ENCODE measurements around the gene MT1G. TPM values are rescaled to one million over a fixed set of nuclear protein-coding genes. Genes with fewer than 3 reads are reported as not detected.
A peak's percentile ranks its signal among the peaks of the same experiment; 100 is the strongest.

MT1G gene
- total RNA-seq, 3 donors from 2014 or later (not counting 1 experiment from before 2014, with no cell fraction given) = 0.80 to 1.5 TPM; not detected in 1

DNA sequence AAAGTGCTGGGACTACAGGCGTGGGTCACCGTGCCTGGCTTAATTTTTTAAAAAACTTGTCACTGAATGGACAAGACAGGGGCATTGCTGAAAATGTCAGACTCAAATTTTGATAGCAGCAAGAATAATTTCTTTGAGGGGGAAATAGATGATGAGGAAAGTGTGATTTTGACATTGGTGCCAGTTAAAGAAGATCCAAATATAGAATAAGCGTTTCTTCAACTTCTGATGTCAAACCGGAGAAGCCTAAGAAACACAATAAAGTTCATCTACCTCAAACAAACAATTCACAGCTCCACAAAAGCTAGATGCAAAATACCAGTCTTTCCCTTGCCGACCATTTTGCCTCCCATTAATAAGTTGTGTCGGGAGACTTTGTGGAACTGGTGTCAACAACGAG lies 18.9 kb upstream of the MT1G start:
- Mint-ChIP-seq H3K4me1 (peaks cover 3 to 11% of the 10 kb centered on the region in 2 donors), H3K36me3 (no peaks in the 10 kb centered on the region), H3K27me3 (ENCODE audit: low read depth in 2 of 2) (peaks cover 7 to 20% of the 10 kb centered on the region in 2 donors), H3K27ac (no peak overlapping the region), H3K9me3 (no peaks in the 10 kb centered on the region), H3K4me3 (no peak overlapping the region)
- H3K27me3 ChIP-seq (ENCODE audit: control insufficient read depth, insufficient read depth, low read length) = no peaks in the 10 kb centered on the region
- H3K4me3 ChIP-seq (ENCODE audit: low read length) = no peak overlapping the region
- H3K27ac ChIP-seq (ENCODE audit: low read length) = no peak overlapping the region
- no peaks in the 10 kb centered on the region for H3K9me3 ChIP-seq (ENCODE audit: control insufficient read depth, insufficient read depth, low read length)
- TF ChIP-seq, protein P1, sequence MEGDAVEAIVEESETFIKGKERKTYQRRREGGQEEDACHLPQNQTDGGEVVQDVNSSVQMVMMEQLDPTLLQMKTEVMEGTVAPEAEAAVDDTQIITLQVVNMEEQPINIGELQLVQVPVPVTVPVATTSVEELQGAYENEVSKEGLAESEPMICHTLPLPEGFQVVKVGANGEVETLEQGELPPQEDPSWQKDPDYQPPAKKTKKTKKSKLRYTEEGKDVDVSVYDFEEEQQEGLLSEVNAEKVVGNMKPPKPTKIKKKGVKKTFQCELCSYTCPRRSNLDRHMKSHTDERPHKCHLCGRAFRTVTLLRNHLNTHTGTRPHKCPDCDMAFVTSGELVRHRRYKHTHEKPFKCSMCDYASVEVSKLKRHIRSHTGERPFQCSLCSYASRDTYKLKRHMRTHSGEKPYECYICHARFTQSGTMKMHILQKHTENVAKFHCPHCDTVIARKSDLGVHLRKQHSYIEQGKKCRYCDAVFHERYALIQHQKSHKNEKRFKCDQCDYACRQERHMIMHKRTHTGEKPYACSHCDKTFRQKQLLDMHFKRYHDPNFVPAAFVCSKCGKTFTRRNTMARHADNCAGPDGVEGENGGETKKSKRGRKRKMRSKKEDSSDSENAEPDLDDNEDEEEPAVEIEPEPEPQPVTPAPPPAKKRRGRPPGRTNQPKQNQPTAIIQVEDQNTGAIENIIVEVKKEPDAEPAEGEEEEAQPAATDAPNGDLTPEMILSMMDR (IDR thresholded peaks at IDR 0.05) = no peak
- H3K36me3 ChIP-seq (ENCODE audit: control insufficient read depth, insufficient read depth, low read length) = no peaks in the 10 kb centered on the region
- DNase-seq (no peak), ATAC-seq (no peak)
- intact Hi-C loops (cut with micrococcal nuclease) = no loop called here
- H3K4me1 ChIP-seq (ENCODE audit: control insufficient read depth, insufficient read depth, low read length) = peaks cover 17% of the 10 kb centered on the region
- WGBS (ENCODE audit: insufficient coverage) = 85% methylated on average over 7 of the region's 7 CpGs

DNA sequence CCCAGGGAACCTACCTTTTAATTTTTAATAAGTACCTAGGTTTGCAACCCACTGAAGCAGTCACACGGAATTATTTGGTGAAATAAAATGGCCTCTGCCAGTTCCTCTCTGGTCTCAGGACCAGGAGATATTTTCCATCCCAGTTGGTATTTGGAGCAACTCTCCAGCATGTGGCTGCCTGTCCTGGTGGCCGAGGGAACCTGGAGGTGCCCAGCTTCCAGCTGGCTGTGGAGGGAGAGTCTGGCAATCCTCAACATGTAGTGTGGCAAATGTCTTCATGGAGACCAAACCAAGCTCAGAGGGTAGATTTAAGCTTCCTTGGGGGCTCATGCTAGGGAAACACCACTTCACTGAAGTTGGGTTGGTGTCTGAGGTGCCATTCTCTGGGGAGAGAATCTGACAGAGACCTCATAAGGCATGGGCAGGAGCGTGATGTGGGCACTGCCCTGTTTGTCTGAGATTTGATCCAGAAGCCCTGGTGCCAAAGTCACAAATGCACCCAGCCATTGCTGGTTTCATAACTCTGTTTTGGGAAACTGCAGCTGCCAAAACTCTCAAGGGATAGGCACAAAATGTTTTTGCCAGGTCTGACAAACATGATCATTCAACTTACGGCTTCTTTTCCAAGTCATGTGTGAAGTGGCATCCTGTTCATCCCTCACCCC lies 17.2 kb upstream of the MT1G start:
- Mint-ChIP-seq H3K9me3 (no peaks in the 10 kb centered on the region), H3K4me1 (peaks cover 9 to 17% of the 10 kb centered on the region in 2 donors), H3K36me3 (no peaks in the 10 kb centered on the region), H3K27ac (no peak overlapping the region), H3K4me3 (no peak overlapping the region), H3K27me3 (ENCODE audit: low read depth in 2 of 2) (peaks cover 0 to 14% of the 10 kb centered on the region in 2 donors)
- Histone ChIP-seq H3K27ac (ENCODE audit: low read length) (no peak overlapping the region), H3K9me3 (ENCODE audit: control insufficient read depth, insufficient read depth, low read length) (no peaks in the 10 kb centered on the region), H3K4me3 (ENCODE audit: low read length) (no peak overlapping the region), H3K4me1 (ENCODE audit: control insufficient read depth, insufficient read depth, low read length) (peaks cover 20% of the 10 kb centered on the region), H3K36me3 (ENCODE audit: control insufficient read depth, insufficient read depth, low read length) (no peaks in the 10 kb centered on the region), H3K27me3 (ENCODE audit: control insufficient read depth, insufficient read depth, low read length) (no peaks in the 10 kb centered on the region)
- ATAC-seq (no peak), DNase-seq (no peak)
- WGBS (ENCODE audit: insufficient coverage) = 86% methylated on average over 3 of the region's 4 CpGs
- TF ChIP-seq, protein P1 (IDR thresholded peaks at IDR 0.05) = no peak
- intact Hi-C loops (cut with micrococcal nuclease) = no loop called here

DNA sequence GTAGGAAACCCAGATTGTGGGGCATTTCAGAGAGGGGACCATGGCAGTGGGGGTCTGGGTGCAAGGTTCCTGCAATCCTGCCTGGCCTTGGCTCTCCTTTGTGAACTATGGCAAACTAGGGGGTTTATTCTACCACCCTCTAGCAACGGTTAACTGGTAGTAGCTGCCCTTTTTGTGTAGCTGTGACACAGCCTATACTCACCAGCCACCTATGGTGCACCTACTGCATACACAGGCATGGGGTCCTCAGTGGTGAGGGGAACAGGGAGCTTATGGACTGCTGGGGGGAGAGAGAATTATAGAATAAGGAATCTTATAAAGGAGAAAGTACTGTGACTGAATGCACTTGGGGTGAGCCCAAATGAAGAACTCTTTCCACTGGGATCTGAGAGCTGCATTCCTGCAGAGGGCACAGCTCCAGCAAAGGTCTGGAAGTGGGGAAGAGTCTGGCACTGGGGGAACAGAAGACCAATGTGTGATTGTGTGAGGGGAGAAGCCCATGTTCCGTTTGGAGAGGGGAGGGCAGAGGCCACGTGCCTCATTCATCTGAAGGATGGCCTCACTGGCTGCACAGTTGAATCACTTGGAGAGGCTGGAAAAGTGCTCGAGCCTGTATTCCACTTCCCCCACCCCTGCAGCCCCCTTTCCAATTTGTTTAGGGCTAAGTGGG lies 16.5 kb upstream of the MT1G start:
- Histone ChIP-seq H3K27ac (ENCODE audit: low read length) (no peak overlapping the region), H3K4me3 (ENCODE audit: low read length) (no peak overlapping the region), H3K27me3 (ENCODE audit: control insufficient read depth, insufficient read depth, low read length) (no peaks in the 10 kb centered on the region), H3K4me1 (ENCODE audit: control insufficient read depth, insufficient read depth, low read length) (peaks cover 20% of the 10 kb centered on the region), H3K36me3 (ENCODE audit: control insufficient read depth, insufficient read depth, low read length) (no peaks in the 10 kb centered on the region), H3K9me3 (ENCODE audit: control insufficient read depth, insufficient read depth, low read length) (no peaks in the 10 kb centered on the region)
- Mint-ChIP-seq H3K9me3 (no peaks in the 10 kb centered on the region), H3K27ac (no peak overlapping the region), H3K4me1 (peaks cover 9 to 17% of the 10 kb centered on the region in 2 donors), H3K36me3 (no peaks in the 10 kb centered on the region), H3K4me3 (peak overlapping the region; percentile 53), H3K27me3 (ENCODE audit: low read depth in 2 of 2) (peaks cover 0 to 12% of the 10 kb centered on the region in 2 donors)
- ATAC-seq (no peak), DNase-seq (no peak)
- TF ChIP-seq, protein P1 (IDR thresholded peaks at IDR 0.05) = no peak
- intact Hi-C loops (cut with micrococcal nuclease) = no loop called here
- 79% methylated on average over 3 of the region's 4 CpGs for WGBS (ENCODE audit: insufficient coverage)
